ENCODE results near the gene PIGS.
A peak's percentile ranks its signal among the peaks of the same experiment; 100 is the strongest.

- TF ChIP-seq CTCF (conservative IDR thresholded peaks at IDR 0.05), result no peak
- TF ChIP-seq ZFX (IDR thresholded peaks at IDR 0.05), result peak; percentile 89; the same call in 1 of the 2 replicates
These were observed 18.9 kb downstream of the PIGS start, which contains the start of gene UNC119 for GRCh38 chr17:28552176-28552999.

Measured in C4-2B (cell line).